ENCODE results near the gene TMC4.

- TF ChIP-seq CTCF (IDR thresholded peaks at IDR 0.05) (no peak), EP300 (IDR thresholded peaks at IDR 0.05) (no peak)
Measured at GRCh38 chr19:54151362-54152035, 21.5 kb downstream of the TMC4 start.

All from ovary (tissue), 3 donors.